HG03139 (cell line): ENCODE measurements around the gene OTOS.

Experiments used
- ATAC-seq: cut with Tn5 transposase; IDR thresholded peaks from one replicate; pipeline ENCODE4 v1.9.1; 2021; ENCODE audit not compliant: unreplicated experiment

The OTOS gene

GRCh38 chr2:240137596-240138253 is 2.7 kb downstream of the OTOS start:
- ATAC-seq, result no peak

GRCh38 chr2:240136671-240137292 is 3.7 kb downstream of the OTOS start:
- ATAC-seq, result peak; percentile 9

- ATAC-seq, result peak; percentile 90
Observed at GRCh38 chr2:240136013-240136670, 4.3 kb downstream of the OTOS start, which contains the start of gene COPS9. Gene COPS9 (minus strand): TSS chr2:240136305. CDS start chr2:240136284, 21 bp downstream.

- peak; percentile 15 for ATAC-seq
Observed at GRCh38 chr2:240135706-240136012, 4.8 kb downstream of the OTOS start.

GRCh38 chr2:240134956-240135520 is 5.4 kb downstream of the OTOS start:
- no peak for ATAC-seq

- ATAC-seq, result no peak
Observed at GRCh38 chr2:240134466-240134865, 6.0 kb downstream of the OTOS start.

- no peak for ATAC-seq
Observed at GRCh38 chr2:240133401-240133800, 7.1 kb downstream of the OTOS start.

- no peak for ATAC-seq
Observed at GRCh38 chr2:240132651-240132980, 7.8 kb downstream of the OTOS start.

- ATAC-seq, result no peak
Observed at GRCh38 chr2:240131941-240132650, 8.4 kb downstream of the OTOS start.

- ATAC-seq, result no peak
Observed at GRCh38 chr2:240131296-240131695, 9.2 kb downstream of the OTOS start.

- no peak for ATAC-seq
Observed at GRCh38 chr2:240130393-240131195, 9.9 kb downstream of the OTOS start.

GRCh38 chr2:240129731-240130392 is 10.6 kb downstream of the OTOS start:
- ATAC-seq, result no peak

- no peak for ATAC-seq
Observed at GRCh38 chr2:240129311-240129710, 11.1 kb downstream of the OTOS start.

GRCh38 chr2:240128608-240129145 is 11.8 kb downstream of the OTOS start:
- ATAC-seq, result no peak

GRCh38 chr2:240127911-240128607 is 12.4 kb downstream of the OTOS start:
- no peak for ATAC-seq

GRCh38 chr2:240127191-240127750 is 13.2 kb downstream of the OTOS start:
- no peak for ATAC-seq

GRCh38 chr2:240126731-240127130 is 13.7 kb downstream of the OTOS start:
- no peak for ATAC-seq

- ATAC-seq, result no peak
Observed at GRCh38 chr2:240125742-240126141, 14.7 kb downstream of the OTOS start.

GRCh38 chr2:240124651-240125030 is 15.8 kb downstream of the OTOS start:
- ATAC-seq, result no peak
